GM12891 (cell line): ENCODE results near the gene ITGB2.
A peak's percentile ranks its signal among the peaks of the same experiment; 100 is the strongest.

ENCODE experiments used
- DNase-seq: peaks from one replicate; pipeline ENCODE4 v3.0.0; 2011; ENCODE audit warnings: low spot score; ENCODE audit not compliant: insufficient read length
- FAIRE-seq: peaks from 2 replicates; lab custom pipeline; 2011; peaks lifted over from hg19 to GRCh38; lab: Jason Lieb, UNC
- PAX5 ChIP-seq: IDR thresholded peaks from 2 replicates; pipeline ENCODE4 v1.6.1; 2011; ENCODE audit warnings: low read length, moderate library complexity, mild to moderate bottlenecking; ENCODE audit not compliant: insufficient read depth, severe bottlenecking
- POLR2A ChIP-seq: IDR thresholded peaks from 2 replicates; pipeline ENCODE4 v1.6.1; 2011; ENCODE audit warnings: low read depth, low read length, control low read depth
- POLR2AphosphoS5 ChIP-seq: IDR thresholded peaks from 2 replicates; pipeline ENCODE4 v1.6.1; 2011; ENCODE audit warnings: low read depth, low read length, control low read depth
- POU2F2 ChIP-seq: IDR thresholded peaks from 2 replicates; pipeline ENCODE4 v1.6.1; 2011; ENCODE audit warnings: low read depth, mild to moderate bottlenecking, control low read depth, low read length, moderate library complexity
- SPI1 ChIP-seq: IDR thresholded peaks from 2 replicates; pipeline ENCODE4 v1.6.1; 2011; ENCODE audit warnings: low read depth, low read length, control low read depth
- TAF1 ChIP-seq: IDR thresholded peaks from 2 replicates; pipeline ENCODE4 v1.6.1; 2011; ENCODE audit warnings: low read depth, low read length, control low read depth

ITGB2 gene

DNA sequence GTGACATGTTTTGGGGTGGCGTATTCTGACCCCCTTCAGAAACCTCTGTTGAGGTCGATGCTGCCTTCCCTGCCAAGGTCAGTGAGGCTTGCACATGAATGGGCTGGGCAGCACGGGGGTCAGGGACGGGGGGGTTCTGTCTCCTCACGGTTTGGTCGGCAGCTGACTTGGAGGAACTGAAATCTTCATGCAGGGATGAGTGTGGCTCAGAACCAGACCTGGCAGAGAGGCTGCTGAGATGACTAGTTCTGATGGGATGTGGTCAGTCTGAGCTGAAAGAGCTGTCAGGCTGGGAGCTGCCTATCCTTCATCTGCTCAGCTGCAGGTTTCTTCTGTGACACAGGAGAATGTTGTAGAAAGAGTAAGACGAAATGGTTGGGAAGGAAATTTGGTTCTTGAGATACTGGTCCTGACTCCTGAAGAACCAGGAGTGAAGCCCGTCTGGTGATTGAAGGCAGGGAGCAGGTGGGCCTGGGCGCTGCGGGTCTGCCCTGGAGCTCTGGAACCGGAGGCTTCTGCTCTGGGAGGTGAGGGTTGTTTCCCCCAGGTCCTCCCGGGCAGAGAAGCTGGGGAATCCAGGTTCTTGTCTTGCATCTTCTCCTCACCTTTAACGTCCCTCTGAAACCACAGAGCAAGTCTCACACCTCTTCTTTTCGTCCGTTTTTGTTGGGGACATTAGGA is 22.4 kb upstream of the ITGB2 start:
- DNase-seq (no peak), FAIRE-seq (no peak)
- TF ChIP-seq SPI1 (peak; percentile 73), POLR2A (no peak)

DNA sequence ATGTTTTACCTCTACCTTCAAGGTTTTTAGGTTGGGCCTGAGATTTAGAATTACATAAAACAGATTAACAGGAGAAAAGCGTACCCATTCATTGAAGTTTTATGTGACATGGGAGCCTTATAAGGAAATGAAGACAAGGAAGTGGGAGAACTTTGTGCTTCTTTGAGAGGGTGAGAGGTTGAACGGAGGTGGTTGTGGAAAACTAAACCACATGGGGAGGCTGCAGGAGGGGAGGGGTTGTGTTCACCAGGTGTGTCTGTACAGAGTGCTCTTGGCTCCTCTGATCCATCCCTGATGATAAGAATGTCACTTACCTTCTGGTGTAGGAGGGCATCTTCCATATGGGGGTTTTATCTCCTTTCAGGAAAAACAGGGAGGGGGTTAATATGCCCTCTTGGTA is 21.9 kb upstream of the ITGB2 start:
- no peak for DNase-seq
- TF ChIP-seq PAX5 (no peak), POLR2A (no peak), SPI1 (no peak), POLR2AphosphoS5 (no peak), TAF1 (no peak), POU2F2 (no peak)
- FAIRE-seq: peak; percentile 74

DNA sequence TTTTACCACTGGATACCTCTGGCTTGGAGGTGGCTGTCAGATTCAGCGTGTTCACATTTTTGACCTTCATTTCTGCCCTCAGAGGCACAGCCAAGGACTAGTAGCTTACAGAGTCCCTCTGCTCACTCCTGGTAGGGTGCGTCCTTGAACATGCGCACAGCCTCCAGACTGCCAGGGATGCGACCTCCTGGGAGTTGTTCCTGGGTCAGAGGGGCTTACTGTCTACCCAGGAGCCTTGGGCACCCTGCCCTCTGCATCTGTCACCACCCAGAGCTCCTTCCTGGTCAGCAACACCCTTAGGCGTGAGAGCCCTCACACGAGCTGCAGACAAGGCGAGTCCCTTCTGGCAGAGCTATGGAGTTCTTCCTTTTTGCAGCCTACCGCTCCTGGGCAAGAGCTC is 20.9 kb upstream of the ITGB2 start:
- no peak for TF ChIP-seq POLR2A
- no peak for TF ChIP-seq SPI1
- TF ChIP-seq POLR2AphosphoS5: no peak
- TF ChIP-seq PAX5: no peak
- no peak for TF ChIP-seq POU2F2
- TF ChIP-seq TAF1: no peak
- FAIRE-seq (no peak), DNase-seq (no peak)

DNA sequence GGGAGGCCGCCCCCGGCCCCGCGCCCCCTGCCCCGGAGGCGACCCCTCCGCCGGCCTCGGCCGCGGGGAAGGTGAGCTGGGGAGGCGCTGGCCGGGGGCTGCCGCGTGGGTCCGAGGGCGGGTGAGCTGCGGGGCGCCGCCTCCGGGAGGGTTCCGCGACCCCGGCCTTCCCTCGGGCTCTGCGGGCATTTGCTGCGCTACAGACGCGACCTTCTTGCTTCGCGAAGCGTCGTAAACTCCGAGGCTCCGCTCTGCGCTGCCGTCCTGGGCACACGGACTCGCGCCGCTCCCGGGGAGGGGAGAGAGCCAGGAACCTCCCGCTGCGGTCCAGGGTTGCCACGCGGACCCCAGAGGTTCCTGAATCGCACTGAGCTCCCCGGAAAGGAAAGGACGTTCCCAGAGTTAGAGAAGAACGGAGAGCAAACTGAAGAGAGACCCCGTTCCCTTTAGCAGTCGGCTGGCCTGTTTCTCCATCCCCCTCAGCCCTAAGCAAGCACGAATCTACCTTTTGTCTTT is 19.5 kb upstream of the ITGB2 start:
- FAIRE-seq: no peak
- DNase-seq: no peak
- no peak for TF ChIP-seq POU2F2
- no peak for TF ChIP-seq TAF1
- no peak for TF ChIP-seq POLR2AphosphoS5
- TF ChIP-seq PAX5: no peak
- TF ChIP-seq POLR2A: no peak

DNA sequence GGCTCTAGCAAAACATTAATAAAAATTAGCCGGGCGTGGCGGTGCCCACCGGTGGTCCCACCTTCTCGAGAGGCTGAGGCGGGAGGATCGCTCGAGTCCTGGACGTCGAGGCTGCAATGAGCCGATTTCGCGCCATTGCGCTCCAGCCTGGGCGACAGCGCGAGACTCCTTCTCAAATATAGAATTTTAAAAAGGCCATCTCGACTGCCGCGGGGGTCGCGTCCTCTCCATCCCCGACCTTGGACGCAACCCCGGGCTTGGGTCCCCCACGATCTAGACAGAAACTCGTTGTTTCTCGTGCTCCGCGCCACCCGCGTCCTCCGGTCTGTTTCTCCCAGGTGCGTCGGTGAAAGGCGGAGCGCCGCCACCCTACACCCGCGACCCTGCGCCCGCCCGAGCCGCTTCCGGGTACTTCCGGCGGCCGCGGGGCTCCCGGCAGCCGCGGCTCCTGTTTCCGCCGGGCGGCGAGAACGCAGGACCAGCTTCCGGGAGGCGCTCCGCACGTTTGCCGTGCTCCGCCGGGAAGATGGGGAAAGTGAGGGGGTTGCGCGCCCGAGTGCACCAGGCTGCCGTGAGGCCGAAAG is 18.9 kb upstream of the ITGB2 start, which contains the start of gene SLX9:
SLX9 (plus strand) TSS at position 498 of the 584 bp plus-strand sequence; CDS start at position 527, 29 bp downstream.
- FAIRE-seq (peak; percentile 87), DNase-seq (peak; percentile 97)
- TF ChIP-seq POLR2A: peak; percentile 65
- TF ChIP-seq TAF1: peak; percentile 83
- peak; percentile 48; the same call in 1 of the 2 replicates for TF ChIP-seq POLR2AphosphoS5
- TF ChIP-seq POU2F2: peak; percentile 82
- no peak for TF ChIP-seq SPI1
- peak; percentile 76 for TF ChIP-seq PAX5

DNA sequence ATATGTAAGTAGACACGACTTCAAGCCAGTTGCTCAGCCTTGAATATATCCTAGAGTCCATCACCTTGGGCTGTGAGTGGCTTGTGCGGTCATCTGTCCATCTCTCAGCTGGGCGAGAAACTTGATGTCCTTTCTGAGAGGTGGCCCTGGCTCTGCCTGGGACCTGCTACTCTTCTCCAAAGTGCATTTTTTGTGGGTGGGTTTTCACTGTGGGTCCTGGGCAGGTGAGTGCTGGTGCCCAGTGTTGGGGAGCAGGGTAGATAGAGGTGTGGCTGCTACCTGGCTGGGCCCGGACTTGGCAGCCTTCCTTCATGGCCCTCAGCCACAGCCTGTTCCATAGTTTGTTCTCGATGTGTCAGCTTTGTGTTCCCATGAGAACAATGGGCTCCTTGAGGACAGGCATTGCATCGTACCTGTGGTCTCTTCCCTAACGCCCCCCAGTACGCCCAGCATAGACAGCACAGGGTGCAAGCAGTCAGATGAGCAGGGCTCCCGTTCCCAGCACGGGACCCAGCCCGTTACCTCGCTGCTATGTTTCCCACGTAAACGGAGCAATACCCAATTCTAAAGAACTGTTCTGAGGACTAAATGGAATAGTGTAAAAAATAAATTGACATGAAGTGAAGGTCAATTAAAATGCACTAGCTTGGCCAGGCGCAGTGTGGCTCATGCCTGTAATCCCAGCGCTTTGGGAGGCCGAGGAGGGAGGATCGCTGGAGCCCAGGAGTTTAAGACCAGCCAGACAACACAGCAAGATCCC is 18.3 kb upstream of the ITGB2 start:
- DNase-seq: no peak
- FAIRE-seq: peak; percentile 20
- TF ChIP-seq POLR2A (no peak), PAX5 (no peak), TAF1 (no peak), POLR2AphosphoS5 (no peak), SPI1 (no peak), POU2F2 (no peak)

DNA sequence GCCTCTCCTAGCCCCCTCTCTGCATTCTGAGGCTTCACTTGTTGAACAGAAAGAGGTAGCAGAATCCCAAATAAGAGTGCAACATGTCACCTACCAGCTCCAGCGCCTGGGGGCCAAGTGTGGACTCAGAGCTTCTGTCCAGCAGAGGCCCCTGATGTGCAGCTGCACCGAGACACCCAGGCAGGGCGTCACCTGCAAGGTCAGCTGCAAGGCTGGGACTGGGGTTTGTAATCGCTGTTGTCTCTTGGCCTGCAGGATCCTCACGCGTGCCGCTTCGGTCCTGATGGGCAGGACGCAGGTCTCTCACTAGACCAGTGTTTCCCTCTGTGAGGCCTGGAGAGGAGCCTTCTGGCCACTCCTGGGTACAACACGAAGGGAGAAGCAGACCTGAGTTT is 14.8 kb upstream of the ITGB2 start:
- no peak for DNase-seq
- TF ChIP-seq PAX5 (no peak), TAF1 (no peak), POLR2A (no peak), POU2F2 (no peak), POLR2AphosphoS5 (no peak), SPI1 (no peak)

DNA sequence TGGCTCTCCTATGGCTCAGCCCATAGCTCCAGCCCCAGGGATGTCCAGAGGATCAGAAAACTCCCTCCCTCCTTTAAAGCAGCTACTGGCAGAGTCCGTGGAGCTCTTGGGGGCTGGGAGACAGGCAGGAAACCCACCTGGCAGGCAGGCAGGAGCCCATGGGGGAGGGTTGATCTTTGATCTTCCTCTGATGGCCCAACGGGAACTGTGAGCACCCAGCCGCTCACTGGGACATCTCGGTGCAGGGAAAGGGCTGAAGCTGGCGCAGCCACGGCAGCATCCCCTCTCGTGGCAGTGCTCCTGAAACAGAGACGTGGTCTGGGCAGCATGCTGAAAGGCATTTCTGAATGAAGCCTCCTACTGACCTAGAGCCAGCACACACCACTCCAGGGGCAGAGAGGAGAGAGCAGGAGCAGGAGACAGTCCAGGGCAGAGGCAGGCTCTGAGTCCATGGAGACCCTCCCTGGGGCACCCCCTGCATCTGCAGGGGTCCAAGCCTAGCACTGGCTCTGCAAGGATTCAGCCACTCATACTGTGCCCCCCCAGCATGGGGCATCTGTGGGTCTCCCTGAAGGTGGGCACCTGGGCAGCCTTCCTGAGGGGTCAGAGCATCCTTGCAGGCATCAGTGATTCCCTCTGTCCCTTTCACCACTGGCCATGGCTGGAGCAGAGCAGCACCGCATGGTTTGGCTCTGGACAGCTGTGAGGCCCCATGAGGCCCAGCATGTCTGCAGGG is 14.3 kb upstream of the ITGB2 start:
- TF ChIP-seq SPI1: no peak
- TF ChIP-seq POLR2A: no peak
- no peak for TF ChIP-seq POU2F2
- no peak for TF ChIP-seq TAF1
- TF ChIP-seq POLR2AphosphoS5: no peak
- TF ChIP-seq PAX5: no peak
- FAIRE-seq: no peak
- DNase-seq: no peak

More for the DNA sequence above, 14.8 kb upstream of the ITGB2 start:
- no peak for FAIRE-seq

DNA sequence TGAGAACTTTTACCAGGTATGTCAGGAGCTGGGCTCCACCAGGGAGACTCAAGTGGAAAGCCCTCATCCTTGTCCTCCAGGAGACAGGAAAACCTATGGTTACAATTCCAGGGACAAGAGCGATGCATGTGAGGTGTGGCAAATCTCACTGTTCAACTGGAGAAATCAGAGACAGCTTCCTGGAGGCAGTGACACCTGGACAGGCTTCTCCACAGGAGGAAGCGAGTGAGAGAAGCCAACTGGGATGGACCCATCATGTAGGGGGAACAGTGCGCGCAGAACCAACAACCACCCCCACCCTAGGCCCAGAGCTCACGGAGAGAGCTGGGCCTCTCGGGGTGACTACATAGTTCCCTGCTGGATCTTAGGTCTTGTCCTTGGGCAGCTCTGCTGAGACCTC is 13.6 kb upstream of the ITGB2 start:
- FAIRE-seq (no peak), DNase-seq (no peak)
- no peak for TF ChIP-seq PAX5
- TF ChIP-seq POLR2A: no peak
- TF ChIP-seq SPI1: no peak
- no peak for TF ChIP-seq TAF1
- no peak for TF ChIP-seq POU2F2
- no peak for TF ChIP-seq POLR2AphosphoS5
